Endothelial cell of umbilical vein (primary cell): Measurements from ENCODE around the gene VHLL. TPM values are rescaled to one million over a fixed set of nuclear protein-coding genes. Genes with fewer than 3 reads are reported as not detected.

ENCODE experiments used
- BruUV-seq: library from RNA; stranded (reverse); fragments of 400-500 nt; replicated peaks from 2 replicates; lab custom pipeline; 2021; lab: Mats Ljungman, UMichigan
- CTCF ChIA-PET: fragments of 300-600, 350-600 bp; sonication (Branson Sonifier 250); formaldehyde crosslinking; loops from one replicate; lab custom pipeline; 2021; ENCODE audit warnings: antibody characterized with exemption, inconsistent platforms; lab: Charles Lee
- POLR2A ChIA-PET: fragments of 300-600, 350-600 bp; sonication (Branson Sonifier 250); formaldehyde crosslinking; loops from one replicate; lab custom pipeline; 2021; ENCODE audit warnings: antibody characterized with exemption, inconsistent platforms; lab: Charles Lee
- DNase-seq: peaks from one replicate; pipeline ENCODE4 v3.0.0-alpha.2; 2011; ENCODE audit warnings: low read depth, low spot score
- FAIRE-seq: peaks from 2 replicates; lab custom pipeline; 2011; peaks lifted over from hg19 to GRCh38; lab: Jason Lieb, UNC
- H2AFZ ChIP-seq: 2 replicates; pipeline ENCODE4 v1.6.0; 2012; ENCODE audit warnings: low read depth, low read length, control low read depth, inconsistent platforms
- H3K27ac ChIP-seq: 2 replicates; pipeline ENCODE4 v1.5.1; 2011; ENCODE audit warnings: low read depth, mild to moderate bottlenecking, control low read depth, low read length, moderate library complexity; ENCODE audit not compliant: insufficient read depth
- H3K27me3 ChIP-seq, 2 experiments: 2 replicates each; pipeline versions ENCODE4 v1.6.0 to v1.6.1; 2011; ENCODE audit warnings: low read length in 2 of 2, mixed read lengths in 1 of 2; ENCODE audit not compliant: control insufficient read depth in 2 of 2, insufficient read depth in 2 of 2
- H3K36me3 ChIP-seq, 2 experiments: 2 replicates in 1 of 2; 3 replicates in 1 of 2; pipeline ENCODE4 v1.5.1; 2011; ENCODE audit warnings: low read length in 2 of 2, mild to moderate bottlenecking in 1 of 2, moderate library complexity in 1 of 2; ENCODE audit not compliant: control insufficient read depth in 2 of 2, insufficient read depth in 2 of 2; ENCODE audit errors: extremely low read depth in 1 of 2
- H3K4me1 ChIP-seq: 3 replicates; pipeline ENCODE4 v1.5.1; 2011; ENCODE audit warnings: mild to moderate bottlenecking, low read length; ENCODE audit not compliant: control insufficient read depth, insufficient read depth; ENCODE audit errors: extremely low read depth
- H3K4me2 ChIP-seq: 2 replicates; pipeline ENCODE4 v1.6.1; 2011; ENCODE audit warnings: low read length, control low read depth, mixed read lengths; ENCODE audit not compliant: insufficient read depth
- H3K4me3 ChIP-seq, 3 experiments: fragments of 200-600 bp in 1 of 3; sonication (generic), shearing (Covaris generic) in 1 of 3; replicated peaks in 1 of 3; 2 replicates each; pipeline ENCODE4 v1.5.1; 2011 to 2016; ENCODE audit warnings: control low read depth in 3 of 3, low read length in 3 of 3, mild to moderate bottlenecking in 2 of 3, inconsistent platforms in 1 of 3, low read depth in 1 of 3, moderate library complexity in 1 of 3; ENCODE audit not compliant: insufficient read depth in 1 of 3
- H3K79me2 ChIP-seq: 2 replicates; pipeline ENCODE4 v1.6.0; 2012; ENCODE audit warnings: low read length, inconsistent platforms; ENCODE audit not compliant: control insufficient read depth, insufficient read depth
- H3K9ac ChIP-seq: replicated peaks from 2 replicates; pipeline ENCODE3; 2011; ENCODE audit warnings: low read length, control low read depth; ENCODE audit not compliant: insufficient read depth; ENCODE audit errors: extremely low read depth
- H3K9me1 ChIP-seq: replicated peaks from 3 replicates; pipeline ENCODE4 v1.6.0; 2011; ENCODE audit warnings: mild to moderate bottlenecking, low read length; ENCODE audit not compliant: control insufficient read depth, insufficient read depth; ENCODE audit errors: extremely low read depth
- H3K9me3 ChIP-seq: replicated peaks from 2 replicates; pipeline ENCODE4 v1.5.1; 2012; ENCODE audit warnings: low read length, inconsistent platforms; ENCODE audit not compliant: control insufficient read depth, insufficient read depth
- H4K20me1 ChIP-seq: replicated peaks from 2 replicates; pipeline ENCODE3; 2011; ENCODE audit warnings: mild to moderate bottlenecking, low read length; ENCODE audit not compliant: control insufficient read depth, insufficient read depth; ENCODE audit errors: extremely low read depth
- EZH2 ChIP-seq: IDR thresholded peaks from 2 replicates; pipeline ENCODE4 v1.6.1; 2012; ENCODE audit warnings: borderline replicate concordance, low read depth, mild to moderate bottlenecking, moderate library complexity, low read length, inconsistent platforms; ENCODE audit not compliant: severe bottlenecking
- FOS ChIP-seq: IDR thresholded peaks from 2 replicates; pipeline ENCODE4 v1.6.1; 2011; ENCODE audit warnings: mild to moderate bottlenecking, low read length, moderate library complexity, borderline replicate concordance; ENCODE audit not compliant: insufficient read depth
- GATA2 ChIP-seq: IDR thresholded peaks from 2 replicates; pipeline ENCODE4 v1.7.0; 2011; ENCODE audit warnings: low read depth, mild to moderate bottlenecking, moderate library complexity, mixed read lengths, low read length; ENCODE audit not compliant: insufficient read length, insufficient read depth
- MAX ChIP-seq: IDR thresholded peaks from 2 replicates; pipeline ENCODE4 v1.6.1; 2011; ENCODE audit not compliant: insufficient read depth, insufficient read length
- POLR2A ChIP-seq: IDR thresholded peaks from 2 replicates; pipeline ENCODE4 v1.6.1; 2012; ENCODE audit warnings: low read depth, mild to moderate bottlenecking, control low read depth, low read length
- POLR2AphosphoS5 ChIP-seq: IDR thresholded peaks from 2 replicates; pipeline ENCODE4 v1.6.1; 2012; ENCODE audit warnings: low read depth, mild to moderate bottlenecking, control low read depth, low read length, moderate library complexity; ENCODE audit not compliant: insufficient read depth
- dilution Hi-C: fragments of 300-500 bp; cut with MboI; formaldehyde crosslinking; loops from one replicate; pipeline ENCODE4 v1.15.0; 2019; ENCODE audit warnings: low sequenced_read_pairs; ENCODE audit not compliant: extremely low pct_ligation_motif_present
- intact Hi-C: fragments of 100-400 bp; cut with micrococcal nuclease; formaldehyde crosslinking; loops from one replicate; pipeline ENCODE4 v1.10.0; 2022
- polyA plus RNA-seq, 4 experiments: library from polyadenylated mRNA; depleted of rRNA in 3 of 4; stranded (reverse) in 3 of 4; unstranded in 1 of 4; fragments of >200 nt; gene quantifications; 2 replicates each; pipeline versions ENCODE4 v1.2.1 to v1.2.3, GENCODE V29; 2011 to 2012; ENCODE audit warnings: missing spikeins in 1 of 4
- total RNA-seq: library from RNA; stranded (reverse); gene quantifications from 2 replicates; pipeline ENCODE4 v1.2.3, GENCODE V29; 2021
- TF ChIP-seq, protein P1 (sequence below), 2 donors: IDR thresholded peaks; 1 replicate in 1 of 2; 2 replicates in 1 of 2; pipeline ENCODE4 v1.5.1; 2011; ENCODE audit warnings: low read length in 2 of 2, mild to moderate bottlenecking in 2 of 2, moderate library complexity in 2 of 2, control low read depth in 1 of 2, inconsistent platforms in 1 of 2, low read depth in 1 of 2; ENCODE audit not compliant: insufficient read depth in 1 of 2; ENCODE audit errors: extremely low read depth in 1 of 2

The VHLL gene
- total and polyA plus RNA-seq, 2 donors (not counting 3 experiments of a cell fraction or from before 2014, with no cell fraction given) = 0.73 TPM; not detected in 1

- Histone ChIP-seq H3K9me1 (no peaks in the 10 kb centered on the region), H2AFZ (no peak overlapping the region), H3K79me2 (no peaks in the 10 kb centered on the region), H3K27me3 (no peaks in the 10 kb centered on the region), H4K20me1 (no peaks in the 10 kb centered on the region), H3K9ac (no peak overlapping the region), H3K27ac (no peak overlapping the region), H3K36me3 (peaks cover 16 to 53% of the 10 kb centered on the region in 2 experiments), H3K4me2 (no peak overlapping the region), H3K4me1 (peaks cover 8% of the 10 kb centered on the region), H3K9me3 (no peaks in the 10 kb centered on the region), H3K4me3 (no peak overlapping the region)
- dilution Hi-C loops = no loop called here
- POLR2A ChIA-PET = no interaction called here
- CTCF ChIA-PET = interaction anchor here (0.6 to 1.5 kb wide), 7 partner anchors 8 to 155 kb away, joined by 3 to 7 read pairs (median 3); partner anchors contain the start of gene GLMP
- DNase-seq (peak; percentile 18), FAIRE-seq (peak; percentile 61)
- intact Hi-C loops = no loop called here
- TF ChIP-seq FOS = no peak
- TF ChIP-seq GATA2 = peak; percentile 36
- no TSS peak for BruUV-seq
These were observed 47.6 kb downstream of the VHLL start for GRCh38 chr1:156251527-156251926.

GRCh38 chr1:156249593-156249992 lies 49.5 kb downstream of the VHLL start:
- no peak overlapping the region for H3K9ac ChIP-seq
- H2AFZ ChIP-seq = no peak overlapping the region
- H3K9me1 ChIP-seq = no peaks in the 10 kb centered on the region
- CTCF ChIA-PET = no interaction called here
- no TSS peak for BruUV-seq
- H3K9me3 ChIP-seq = no peaks in the 10 kb centered on the region
- FAIRE-seq (no peak), DNase-seq (no peak)
- peaks cover 14% of the 10 kb centered on the region for H3K4me1 ChIP-seq
- intact Hi-C loops (no loop called here), dilution Hi-C loops (no loop called here)
- peaks cover 14 to 50% of the 10 kb centered on the region in 2 experiments for H3K36me3 ChIP-seq
- TF ChIP-seq MAX (no peak), POLR2A (no peak), EZH2 (no peak), POLR2AphosphoS5 (no peak), FOS (no peak)
- TF ChIP-seq, protein P1, sequence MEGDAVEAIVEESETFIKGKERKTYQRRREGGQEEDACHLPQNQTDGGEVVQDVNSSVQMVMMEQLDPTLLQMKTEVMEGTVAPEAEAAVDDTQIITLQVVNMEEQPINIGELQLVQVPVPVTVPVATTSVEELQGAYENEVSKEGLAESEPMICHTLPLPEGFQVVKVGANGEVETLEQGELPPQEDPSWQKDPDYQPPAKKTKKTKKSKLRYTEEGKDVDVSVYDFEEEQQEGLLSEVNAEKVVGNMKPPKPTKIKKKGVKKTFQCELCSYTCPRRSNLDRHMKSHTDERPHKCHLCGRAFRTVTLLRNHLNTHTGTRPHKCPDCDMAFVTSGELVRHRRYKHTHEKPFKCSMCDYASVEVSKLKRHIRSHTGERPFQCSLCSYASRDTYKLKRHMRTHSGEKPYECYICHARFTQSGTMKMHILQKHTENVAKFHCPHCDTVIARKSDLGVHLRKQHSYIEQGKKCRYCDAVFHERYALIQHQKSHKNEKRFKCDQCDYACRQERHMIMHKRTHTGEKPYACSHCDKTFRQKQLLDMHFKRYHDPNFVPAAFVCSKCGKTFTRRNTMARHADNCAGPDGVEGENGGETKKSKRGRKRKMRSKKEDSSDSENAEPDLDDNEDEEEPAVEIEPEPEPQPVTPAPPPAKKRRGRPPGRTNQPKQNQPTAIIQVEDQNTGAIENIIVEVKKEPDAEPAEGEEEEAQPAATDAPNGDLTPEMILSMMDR (IDR thresholded peaks at IDR 0.05; ENCODE audit: extremely low read depth in 1 of 2, insufficient read depth in 1 of 2, low read depth in 1 of 2, low read length in 2 of 2) = no peak
- no peaks in the 10 kb centered on the region for H4K20me1 ChIP-seq
- H3K4me3 ChIP-seq = no peak overlapping the region
- no peak overlapping the region for H3K4me2 ChIP-seq
- POLR2A ChIA-PET = no interaction called here
- peaks cover 0 to 4% of the 10 kb centered on the region in 2 experiments for H3K27me3 ChIP-seq
- H3K79me2 ChIP-seq = no peaks in the 10 kb centered on the region
- no peak overlapping the region for H3K27ac ChIP-seq
